ENCODE measurements around the gene SHC4.

The SHC4 gene

DNA sequence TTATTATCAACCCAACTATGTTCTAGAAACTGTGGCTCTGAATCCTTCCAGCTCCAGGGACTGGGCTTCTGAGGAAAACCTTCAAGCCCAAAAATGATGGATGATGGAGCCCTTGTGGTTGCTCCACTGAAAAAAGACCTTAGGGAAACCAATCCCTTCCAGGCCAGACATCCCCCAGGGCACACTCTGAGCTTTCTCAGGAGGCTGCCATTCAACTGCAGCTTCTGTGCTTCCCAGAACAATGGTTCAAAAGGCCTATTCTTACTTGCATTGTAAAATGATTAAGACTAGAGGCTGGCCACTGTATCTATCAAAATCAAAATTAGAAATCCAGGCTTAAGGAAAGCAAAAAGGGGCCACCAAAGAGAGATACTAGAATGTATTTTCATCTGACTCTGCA, 58.5 kb downstream of the SHC4 start:
- no peaks in the 10 kb centered on the region for H3K27me3 ChIP-seq (ENCODE audit: insufficient read depth, low read length)
- H3K36me3 ChIP-seq (ENCODE audit: insufficient read depth, low read length), result no peaks in the 10 kb centered on the region
- H3K4me1 ChIP-seq (ENCODE audit: insufficient read depth, low read length), result no peaks in the 10 kb centered on the region
- H3K9me3 ChIP-seq (ENCODE audit: low read length), result no peaks in the 10 kb centered on the region
- no peak overlapping the region for H2AFZ ChIP-seq (ENCODE audit: low read depth, low read length)
- no peak overlapping the region for H3K4me3 ChIP-seq (ENCODE audit: low read length)

GRCh38 chr15:48904758-48905157, 59.0 kb downstream of the SHC4 start:
- H3K4me1 ChIP-seq (ENCODE audit: insufficient read depth, low read length), result no peaks in the 10 kb centered on the region
- no peaks in the 10 kb centered on the region for H3K36me3 ChIP-seq (ENCODE audit: insufficient read depth, low read length)
- no peak overlapping the region for H3K4me3 ChIP-seq (ENCODE audit: low read length)
- H3K27me3 ChIP-seq (ENCODE audit: insufficient read depth, low read length), result no peaks in the 10 kb centered on the region
- no peak overlapping the region for H2AFZ ChIP-seq (ENCODE audit: low read depth, low read length)
- H3K9me3 ChIP-seq (ENCODE audit: low read length), result no peaks in the 10 kb centered on the region

DNA sequence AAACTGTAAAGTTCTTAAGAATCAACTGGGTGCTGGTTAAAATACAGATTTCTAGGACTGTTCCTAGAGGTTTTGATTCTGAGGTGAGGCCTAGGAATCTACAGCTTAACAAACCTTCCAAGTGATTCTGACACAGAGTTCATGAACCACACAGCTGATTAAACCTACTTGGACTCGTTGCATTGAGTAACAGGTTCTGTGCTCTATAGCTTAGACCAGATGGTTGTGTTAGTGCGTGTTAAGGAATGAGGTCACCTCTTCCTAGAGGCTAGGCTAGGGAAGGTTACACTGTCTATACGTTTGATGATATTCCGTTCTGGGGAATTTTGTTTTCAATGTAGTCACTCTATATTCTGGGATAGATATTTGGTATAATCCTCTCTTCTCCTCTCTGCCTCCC, 63.9 kb downstream of the SHC4 start:
- Histone ChIP-seq H3K27me3 (ENCODE audit: insufficient read depth, low read length) (no peaks in the 10 kb centered on the region), H2AFZ (ENCODE audit: low read depth, low read length) (no peak overlapping the region), H3K4me1 (ENCODE audit: insufficient read depth, low read length) (peaks cover 12% of the 10 kb centered on the region), H3K9me3 (ENCODE audit: low read length) (no peaks in the 10 kb centered on the region), H3K4me3 (ENCODE audit: low read length) (no peak overlapping the region), H3K36me3 (ENCODE audit: insufficient read depth, low read length) (no peaks in the 10 kb centered on the region)

GRCh38 chr15:48898446-48898845, 65.3 kb downstream of the SHC4 start:
- Histone ChIP-seq H3K27me3 (ENCODE audit: insufficient read depth, low read length) (no peaks in the 10 kb centered on the region), H3K4me3 (ENCODE audit: low read length) (no peak overlapping the region), H3K4me1 (ENCODE audit: insufficient read depth, low read length) (peaks cover 12% of the 10 kb centered on the region), H2AFZ (ENCODE audit: low read depth, low read length) (no peak overlapping the region), H3K9me3 (ENCODE audit: low read length) (no peaks in the 10 kb centered on the region), H3K36me3 (ENCODE audit: insufficient read depth, low read length) (no peaks in the 10 kb centered on the region)

GRCh38 chr15:48898032-48898431, 65.7 kb downstream of the SHC4 start:
- Histone ChIP-seq H3K4me3 (ENCODE audit: low read length) (no peak overlapping the region), H3K4me1 (ENCODE audit: insufficient read depth, low read length) (peaks cover 12% of the 10 kb centered on the region)

GRCh38 chr15:48896869-48897814, 66.6 kb downstream of the SHC4 start:
- Histone ChIP-seq H3K27me3 (ENCODE audit: insufficient read depth, low read length) (no peaks in the 10 kb centered on the region), H3K36me3 (ENCODE audit: insufficient read depth, low read length) (no peaks in the 10 kb centered on the region), H3K9me3 (ENCODE audit: low read length) (no peaks in the 10 kb centered on the region), H2AFZ (ENCODE audit: low read depth, low read length) (peak overlapping the region; percentile 89), H3K4me3 (ENCODE audit: low read length) (no peak overlapping the region), H3K4me1 (ENCODE audit: insufficient read depth, low read length) (peaks cover 12% of the 10 kb centered on the region)

More at GRCh38 chr15:48898032-48898431, 65.7 kb downstream of the SHC4 start:
- no peaks in the 10 kb centered on the region for H3K27me3 ChIP-seq (ENCODE audit: insufficient read depth, low read length)
- no peaks in the 10 kb centered on the region for H3K9me3 ChIP-seq (ENCODE audit: low read length)
- H3K36me3 ChIP-seq (ENCODE audit: insufficient read depth, low read length), result no peaks in the 10 kb centered on the region
- H2AFZ ChIP-seq (ENCODE audit: low read depth, low read length), result no peak overlapping the region

- no peaks in the 10 kb centered on the region for H3K36me3 ChIP-seq (ENCODE audit: insufficient read depth, low read length)
- H3K4me1 ChIP-seq (ENCODE audit: insufficient read depth, low read length), result peaks cover 14% of the 10 kb centered on the region
- no peak overlapping the region for H2AFZ ChIP-seq (ENCODE audit: low read depth, low read length)
- H3K9me3 ChIP-seq (ENCODE audit: low read length), result no peaks in the 10 kb centered on the region
- H3K4me3 ChIP-seq (ENCODE audit: low read length), result no peak overlapping the region
- H3K27me3 ChIP-seq (ENCODE audit: insufficient read depth, low read length), result no peaks in the 10 kb centered on the region
Measured at GRCh38 chr15:48893311-48893710, 70.4 kb downstream of the SHC4 start.

DNA sequence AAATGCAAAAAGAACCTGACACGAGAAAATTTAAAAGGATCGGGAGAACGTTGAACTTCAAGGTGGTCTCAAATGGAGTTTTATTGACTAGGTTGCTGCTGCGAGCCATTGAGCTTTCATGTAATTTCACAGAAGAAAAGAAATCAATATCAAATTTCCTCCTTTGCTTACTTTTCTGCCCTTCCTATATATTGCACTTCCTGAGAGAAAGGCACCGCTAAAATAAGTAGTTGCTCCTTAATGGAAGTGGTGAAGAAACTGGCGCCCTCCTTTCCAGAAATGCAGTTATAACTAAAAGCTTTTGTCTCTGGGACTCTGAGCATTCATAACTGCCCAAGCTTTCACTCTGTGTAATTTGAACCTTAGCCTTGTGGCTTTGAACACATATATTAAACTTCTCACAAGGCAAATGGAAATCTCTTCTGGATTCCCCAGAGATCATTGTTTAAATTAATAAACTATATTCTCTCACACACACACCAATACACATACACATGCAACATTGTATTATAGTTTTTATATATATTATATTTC, 72.4 kb downstream of the SHC4 start:
- Histone ChIP-seq H2AFZ (ENCODE audit: low read depth, low read length) (no peak overlapping the region), H3K4me3 (ENCODE audit: low read length) (no peak overlapping the region), H3K36me3 (ENCODE audit: insufficient read depth, low read length) (no peaks in the 10 kb centered on the region), H3K4me1 (ENCODE audit: insufficient read depth, low read length) (peaks cover 2% of the 10 kb centered on the region), H3K27me3 (ENCODE audit: insufficient read depth, low read length) (no peaks in the 10 kb centered on the region), H3K9me3 (ENCODE audit: low read length) (no peaks in the 10 kb centered on the region)

- peaks cover 2% of the 10 kb centered on the region for H3K4me1 ChIP-seq (ENCODE audit: insufficient read depth, low read length)
- no peak overlapping the region for H3K4me3 ChIP-seq (ENCODE audit: low read length)
- H3K36me3 ChIP-seq (ENCODE audit: insufficient read depth, low read length), result no peaks in the 10 kb centered on the region
- no peaks in the 10 kb centered on the region for H3K9me3 ChIP-seq (ENCODE audit: low read length)
- no peak overlapping the region for H2AFZ ChIP-seq (ENCODE audit: low read depth, low read length)
- H3K27me3 ChIP-seq (ENCODE audit: insufficient read depth, low read length), result no peaks in the 10 kb centered on the region
Measured at GRCh38 chr15:48890375-48890972, 73.2 kb downstream of the SHC4 start.

- H3K9me3 ChIP-seq (ENCODE audit: low read length), result no peaks in the 10 kb centered on the region
- no peaks in the 10 kb centered on the region for H3K27me3 ChIP-seq (ENCODE audit: insufficient read depth, low read length)
- no peak overlapping the region for H3K4me3 ChIP-seq (ENCODE audit: low read length)
- H3K36me3 ChIP-seq (ENCODE audit: insufficient read depth, low read length), result no peaks in the 10 kb centered on the region
- no peak overlapping the region for H2AFZ ChIP-seq (ENCODE audit: low read depth, low read length)
- peaks cover 2% of the 10 kb centered on the region for H3K4me1 ChIP-seq (ENCODE audit: insufficient read depth, low read length)
Measured at GRCh38 chr15:48889925-48890324, 73.8 kb downstream of the SHC4 start.

GRCh38 chr15:48888836-48889235, 74.9 kb downstream of the SHC4 start:
- peaks cover 5% of the 10 kb centered on the region for H3K4me1 ChIP-seq (ENCODE audit: insufficient read depth, low read length)
- no peak overlapping the region for H3K4me3 ChIP-seq (ENCODE audit: low read length)
- no peak overlapping the region for H2AFZ ChIP-seq (ENCODE audit: low read depth, low read length)
- no peaks in the 10 kb centered on the region for H3K9me3 ChIP-seq (ENCODE audit: low read length)
- H3K36me3 ChIP-seq (ENCODE audit: insufficient read depth, low read length), result no peaks in the 10 kb centered on the region
- H3K27me3 ChIP-seq (ENCODE audit: insufficient read depth, low read length), result no peaks in the 10 kb centered on the region

DNA sequence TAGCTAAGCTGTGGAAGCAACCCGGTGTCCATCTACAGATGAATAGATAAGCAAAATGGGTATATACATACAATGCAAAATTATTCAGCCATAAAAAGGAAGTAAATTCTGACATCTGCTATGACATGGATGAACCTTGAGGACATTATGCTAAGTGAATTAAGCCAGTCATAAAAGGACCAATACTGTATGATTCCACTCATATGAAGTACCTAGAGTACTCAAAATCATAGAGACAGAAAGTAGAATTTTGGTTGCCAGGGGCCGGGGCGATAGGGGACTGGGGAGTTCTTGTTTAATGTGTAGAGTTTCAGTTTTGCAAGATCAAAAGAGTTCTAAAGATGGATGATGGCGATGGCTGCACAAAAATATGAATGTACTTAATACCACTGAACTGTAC, 75.5 kb downstream of the SHC4 start:
- H2AFZ ChIP-seq (ENCODE audit: low read depth, low read length), result no peak overlapping the region
- no peaks in the 10 kb centered on the region for H3K9me3 ChIP-seq (ENCODE audit: low read length)
- H3K36me3 ChIP-seq (ENCODE audit: insufficient read depth, low read length), result no peaks in the 10 kb centered on the region
- peaks cover 5% of the 10 kb centered on the region for H3K4me1 ChIP-seq (ENCODE audit: insufficient read depth, low read length)
- H3K4me3 ChIP-seq (ENCODE audit: low read length), result no peak overlapping the region
- no peaks in the 10 kb centered on the region for H3K27me3 ChIP-seq (ENCODE audit: insufficient read depth, low read length)

- Histone ChIP-seq H3K4me3 (ENCODE audit: low read length) (no peak overlapping the region), H3K36me3 (ENCODE audit: insufficient read depth, low read length) (no peaks in the 10 kb centered on the region), H2AFZ (ENCODE audit: low read depth, low read length) (no peak overlapping the region), H3K9me3 (ENCODE audit: low read length) (no peaks in the 10 kb centered on the region), H3K4me1 (ENCODE audit: insufficient read depth, low read length) (peaks cover 5% of the 10 kb centered on the region), H3K27me3 (ENCODE audit: insufficient read depth, low read length) (no peaks in the 10 kb centered on the region)
Measured at GRCh38 chr15:48887144-48887543, 76.6 kb downstream of the SHC4 start.
